HG03095 (cell line): Measurements from ENCODE around the gene GFOD2.
A peak's percentile ranks its signal among the peaks of the same experiment; 100 is the strongest.

ENCODE experiments used
- ATAC-seq: cut with Tn5 transposase; IDR thresholded peaks from one replicate; pipeline ENCODE4 v1.9.1; 2021; ENCODE audit warnings: moderate library complexity; ENCODE audit not compliant: unreplicated experiment

GFOD2 gene

GRCh38 chr16:67673712-67674580, 45.2 kb downstream of the GFOD2 start:
- ATAC-seq = no peak

DNA sequence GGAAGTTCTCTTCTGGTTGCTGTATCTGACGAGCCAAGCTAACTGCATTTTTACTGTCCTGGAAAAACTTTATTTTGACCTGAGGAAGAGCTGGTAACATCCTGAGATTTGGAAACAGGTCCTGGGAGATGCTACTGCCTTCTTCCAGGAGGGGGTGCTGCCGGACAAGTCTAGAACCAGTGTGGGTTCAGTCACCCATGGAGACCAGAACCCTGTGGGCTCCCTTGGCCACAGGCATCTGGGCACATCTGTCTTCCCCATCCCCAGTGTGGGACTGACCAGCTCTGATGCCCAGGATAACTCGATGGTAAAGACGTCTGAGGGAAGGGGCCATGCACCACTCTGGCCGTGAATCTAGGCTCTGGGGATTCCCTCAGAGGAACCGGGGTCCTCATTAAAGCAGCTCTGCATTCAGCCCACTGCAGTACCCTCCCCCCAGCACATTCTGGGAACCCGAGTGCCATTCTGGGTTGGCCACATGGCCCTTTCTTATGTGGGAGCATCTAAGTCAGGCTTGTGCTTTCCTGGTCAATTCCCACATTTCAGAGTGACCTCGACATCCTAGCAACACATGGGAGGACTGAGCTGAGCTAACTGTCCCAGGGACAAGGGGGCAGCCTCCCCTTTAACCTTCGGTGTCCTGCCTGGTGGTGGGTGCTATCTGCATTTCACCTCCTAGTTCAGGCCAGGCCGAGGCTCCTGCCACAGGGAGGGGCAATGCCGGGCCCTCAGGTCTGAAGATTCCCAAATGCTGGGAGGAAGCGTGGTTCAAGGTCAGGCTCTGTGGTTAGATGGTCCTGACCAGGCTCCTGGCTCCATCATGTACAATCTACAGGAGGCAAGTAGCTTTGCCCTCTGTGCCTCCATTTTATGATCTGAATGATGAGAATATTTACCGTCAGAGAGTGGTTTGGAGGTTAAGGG, 46.1 kb downstream of the GFOD2 start:
- no peak for ATAC-seq

GRCh38 chr16:67672306-67672705, 46.8 kb downstream of the GFOD2 start:
- no peak for ATAC-seq

DNA sequence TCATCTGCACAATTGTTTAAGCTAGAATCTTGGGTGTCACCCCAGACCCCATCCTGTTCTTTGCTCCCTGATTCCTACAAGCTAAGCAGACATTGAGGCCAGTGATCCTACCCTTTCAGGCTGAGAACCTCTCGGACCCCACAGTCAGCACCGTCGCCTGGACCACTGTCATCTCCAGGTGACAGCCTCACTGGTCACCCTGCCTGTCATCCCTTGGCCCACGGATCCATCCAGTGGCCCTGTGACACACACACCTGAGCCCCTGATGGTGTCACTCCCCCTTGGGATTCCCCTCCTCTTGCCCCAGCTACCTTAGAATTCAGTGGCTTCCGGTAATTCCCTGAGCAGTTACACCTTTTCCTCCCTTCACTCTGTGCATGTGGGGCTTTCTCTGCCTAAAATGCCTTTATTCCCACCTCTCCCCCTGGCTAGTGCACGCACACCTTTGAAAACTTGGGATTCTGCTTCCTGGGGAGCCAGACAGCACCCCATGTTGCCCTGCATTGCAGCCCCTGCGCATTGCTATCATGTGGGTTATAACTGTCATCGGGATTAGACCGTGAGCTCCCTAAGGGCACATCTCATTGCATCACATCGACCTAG, 49.5 kb downstream of the GFOD2 start:
- ATAC-seq = no peak

DNA sequence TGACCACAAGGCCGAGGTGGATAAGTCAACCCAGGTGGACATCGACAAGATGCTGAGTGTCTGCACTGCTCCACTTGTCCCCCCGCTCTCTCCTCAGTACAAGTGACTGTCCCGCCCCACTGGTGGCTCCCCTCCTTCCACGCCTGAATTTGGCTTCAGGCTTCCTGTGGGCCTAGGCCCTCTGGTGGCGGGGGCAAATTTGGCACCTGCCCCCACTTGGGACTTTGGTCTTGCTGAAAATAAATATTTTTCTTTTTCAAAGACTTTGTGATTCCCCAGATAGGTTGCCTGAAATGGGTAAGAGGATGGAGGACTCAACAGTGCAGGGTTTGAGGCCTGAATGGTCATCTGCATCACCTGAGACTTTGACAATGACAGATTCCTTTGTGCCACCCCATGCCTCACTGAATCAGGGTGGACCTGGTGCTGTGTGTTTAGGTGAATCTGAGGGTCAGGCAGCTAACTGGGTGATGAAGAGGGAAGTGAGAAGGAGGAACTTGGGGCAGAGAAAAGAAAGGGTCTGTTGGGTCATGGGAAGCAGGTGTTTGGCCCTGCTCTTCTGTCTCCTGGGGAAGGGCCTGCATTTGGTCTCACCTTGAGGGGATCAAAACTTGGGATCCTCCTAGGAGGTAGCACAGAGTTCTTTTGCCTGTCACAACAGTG, 50.5 kb downstream of the GFOD2 start:
- no peak for ATAC-seq

GRCh38 chr16:67667817-67668494, 51.2 kb downstream of the GFOD2 start:
- ATAC-seq = peak; percentile 64

GRCh38 chr16:67667453-67667816, 51.7 kb downstream of the GFOD2 start:
- no peak for ATAC-seq

GRCh38 chr16:67666559-67667452, 52.3 kb downstream of the GFOD2 start, which contains the start of the genes C16orf86 and ENKD1:
Gene C16orf86 (plus strand): TSS chr16:67666814. CDS start chr16:67666971, 157 bp downstream.
Gene ENKD1 (minus strand): TSS chr16:67666750. CDS start chr16:67666442, 308 bp downstream.
- ATAC-seq = peak; percentile 47

GRCh38 chr16:67666032-67666551, 53.0 kb downstream of the GFOD2 start:
- ATAC-seq = no peak

GRCh38 chr16:67665598-67665997, 53.5 kb downstream of the GFOD2 start:
- ATAC-seq = no peak

GRCh38 chr16:67664871-67665270, 54.2 kb downstream of the GFOD2 start:
- ATAC-seq = no peak

- no peak for ATAC-seq
Measured at GRCh38 chr16:67664258-67664657, 54.9 kb downstream of the GFOD2 start.

GRCh38 chr16:67663877-67664222, 55.3 kb downstream of the GFOD2 start:
- no peak for ATAC-seq

DNA sequence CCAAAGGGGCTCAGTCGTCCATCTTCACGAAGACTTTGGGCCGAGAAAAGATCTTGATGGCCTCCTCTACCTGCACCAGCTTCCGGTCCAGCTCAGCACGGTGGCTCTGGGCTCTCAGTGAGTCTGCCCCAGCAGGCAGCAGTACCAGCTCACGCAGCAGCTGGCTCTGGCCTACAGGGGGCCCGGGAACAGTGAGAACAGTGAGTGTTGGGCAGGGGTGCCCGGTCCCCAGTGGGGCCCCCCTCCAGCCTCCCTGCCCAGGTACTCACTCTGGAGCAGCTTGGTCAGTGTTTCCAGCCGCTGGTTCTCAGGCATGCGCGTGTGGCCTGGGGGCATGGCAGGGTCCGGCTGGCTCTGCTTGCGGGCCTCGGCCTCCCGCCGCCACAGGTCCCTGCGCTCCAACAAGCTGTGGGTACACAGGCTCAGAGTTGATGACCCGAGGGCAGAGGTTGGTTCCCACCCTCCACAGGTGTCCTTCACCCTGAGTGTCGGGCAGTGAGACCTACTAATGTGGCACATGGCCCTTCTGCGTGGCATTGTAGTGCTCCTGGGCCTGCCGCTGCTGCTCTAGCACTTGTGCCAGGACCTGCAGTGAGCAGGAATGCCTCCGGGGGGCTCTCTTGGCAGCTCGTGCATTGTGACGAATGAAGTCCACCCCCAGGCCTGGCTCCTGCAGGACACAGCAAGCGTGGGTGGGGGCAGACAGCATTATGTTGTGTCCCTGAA, 55.8 kb downstream of the GFOD2 start:
- no peak for ATAC-seq

GRCh38 chr16:67662653-67663010, 56.5 kb downstream of the GFOD2 start:
- no peak for ATAC-seq

GRCh38 chr16:67661886-67662652, 57.0 kb downstream of the GFOD2 start:
- ATAC-seq = no peak

GRCh38 chr16:67661101-67661761, 57.9 kb downstream of the GFOD2 start:
- ATAC-seq = no peak
